Stomach (tissue), 9 donors: ENCODE data around the gene NDUFS5. TPM values are rescaled to one million over a fixed set of nuclear protein-coding genes. Genes with fewer than 3 reads are reported as not detected.
"Not testable (repeated sequence)": the region's sequence is repeated elsewhere in the genome, so short reads cannot be mapped to it uniquely, and the experiment has no call there.

ENCODE experiments used
- DNase-seq, 2 donors: peaks; one replicate each; pipeline versions ENCODE4 v3.0.0 to v3.0.0-alpha.2; 2013 to 2019
- H3K27ac ChIP-seq, 5 donors: fragments of 200-600 bp in 4 of 5; sonication (generic) in 4 of 5; one replicate each; pipeline ENCODE4 v1.5.1; 2013 to 2019; ENCODE audit warnings: mild to moderate bottlenecking in 1 of 5, moderate library complexity in 1 of 5
- H3K27me3 ChIP-seq, 3 donors: fragments of 200-600 bp; sonication (generic); one replicate each; pipeline ENCODE4 v1.5.1; 2017 to 2019; ENCODE audit warnings: mixed run types in 1 of 3
- H3K36me3 ChIP-seq, 4 donors: fragments of 200-600 bp; sonication (generic); 1 replicate in 3 of 4; 2 replicates in 1 of 4; pipeline ENCODE4 v1.5.1; 2016 to 2019
- H3K4me1 ChIP-seq, 4 donors: fragments of 200-600 bp; sonication (generic); one replicate each; pipeline ENCODE4 v1.5.1; 2016 to 2019
- H3K4me3 ChIP-seq, 4 donors: fragments of 200-600 bp; sonication (generic) in 3 of 4; one replicate each; pipeline ENCODE4 v1.5.1; 2016 to 2019; ENCODE audit warnings: mild to moderate bottlenecking in 1 of 4
- H3K9me3 ChIP-seq, 4 donors: fragments of 200-600 bp; sonication (generic); one replicate each; pipeline ENCODE4 v1.5.1; 2016 to 2019
- EP300 ChIP-seq: sonication (generic); formaldehyde crosslinking; IDR thresholded peaks from one replicate; pipeline ENCODE4 v1.6.1; 2017; ENCODE audit warnings: antibody characterized with exemption
- POLR2A ChIP-seq, 4 donors: fragments of 450-650 bp; IDR thresholded peaks; one replicate each; pipeline ENCODE4 v1.6.1; 2016; ENCODE audit warnings: antibody characterized with exemption in 4 of 4, control low read depth in 2 of 4, mild to moderate bottlenecking in 1 of 4, moderate library complexity in 1 of 4
- POLR2AphosphoS5 ChIP-seq, 3 donors: sonication (generic); formaldehyde crosslinking; IDR thresholded peaks; one replicate each; pipeline ENCODE4 v1.6.1; 2016; ENCODE audit warnings: antibody characterized with exemption in 3 of 3
- WGBS, 5 donors: extraction: QIAGEN DNeasy Blood & Tissue Kit in 3 of 5; methylation state at CpG; one replicate each; pipeline versions ENCODE4 v1.1.5 to v1.1.7; 2013 to 2018; 5-methylcytosine and 5-hydroxymethylcytosine counted together
- intact Hi-C: fragments of 100-400 bp; cut with DNase I; formaldehyde crosslinking; loops from one replicate; pipeline ENCODE4 v1.15.1; 2023; ENCODE audit warnings: low total_unique reads
- polyA plus RNA-seq, 3 donors: library from polyadenylated mRNA; stranded (reverse); fragments of 200-250 nt; gene quantifications; one replicate each; pipeline ENCODE4 v1.2.3, GENCODE V29; 2013
- total RNA-seq, 5 donors: library from RNA; depleted of rRNA; stranded (reverse); fragments of >200 nt; gene quantifications; one replicate each; pipeline versions ENCODE4 v1.1.0 to v1.2.3, GENCODE V29; 2014 to 2016
- TF ChIP-seq, protein P1 (sequence below), 7 experiments: fragments of 450-650 bp in 4 of 7; fragments of 200-600 bp in 3 of 7; sonication (generic) in 3 of 7; IDR thresholded peaks; one replicate each; pipeline ENCODE4 v1.5.1; 2016 to 2019; ENCODE audit warnings: antibody characterized with exemption in 7 of 7, control low read depth in 2 of 7, mild to moderate bottlenecking in 1 of 7
- donor health status: healthy with polysubstance abuse.
- donor health status: Bipolar disorder and iron deficiency.
- donor health status: healthy.

Gene NDUFS5
- total and polyA plus RNA-seq, 8 donors: 104 to 829 (median 330) TPM

DNA sequence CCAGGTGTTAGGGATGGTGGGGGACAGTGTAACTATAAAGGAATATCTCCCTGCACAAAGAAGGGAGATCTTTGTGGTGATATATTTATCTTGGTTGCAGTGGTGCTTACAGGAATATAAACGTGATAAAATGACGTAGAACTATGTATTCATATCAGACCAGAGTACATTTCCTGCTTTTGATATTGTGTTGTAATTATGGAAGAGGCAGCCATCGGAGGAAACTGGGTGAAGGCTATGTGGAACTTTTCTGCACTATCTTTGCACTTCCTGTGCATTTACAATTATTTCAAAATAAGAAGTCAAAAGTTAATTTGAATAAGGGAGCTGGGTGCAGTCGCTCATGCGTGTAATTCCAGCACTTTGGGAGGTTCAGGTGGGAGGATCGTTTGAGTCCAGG, 37.6 kb downstream of the NDUFS5 start:
- Histone ChIP-seq H3K9me3 (no peaks in the 10 kb centered on the region), H3K27me3 (no peaks in the 10 kb centered on the region), H3K4me3 (no peak overlapping the region), H3K27ac (no peak overlapping the region), H3K4me1 (peaks cover 0 to 9% (median 0%) of the 10 kb centered on the region in 4 donors), H3K36me3 (no peaks in the 10 kb centered on the region)
- intact Hi-C loops: no loop called here
- DNase-seq: no peak
- 49 to 55% (median 53%) methylated on average over 6 of the region's 6 CpGs for WGBS, 5 donors
- TF ChIP-seq POLR2A (IDR thresholded peaks at IDR 0.05): no peak
- TF ChIP-seq, protein P1, sequence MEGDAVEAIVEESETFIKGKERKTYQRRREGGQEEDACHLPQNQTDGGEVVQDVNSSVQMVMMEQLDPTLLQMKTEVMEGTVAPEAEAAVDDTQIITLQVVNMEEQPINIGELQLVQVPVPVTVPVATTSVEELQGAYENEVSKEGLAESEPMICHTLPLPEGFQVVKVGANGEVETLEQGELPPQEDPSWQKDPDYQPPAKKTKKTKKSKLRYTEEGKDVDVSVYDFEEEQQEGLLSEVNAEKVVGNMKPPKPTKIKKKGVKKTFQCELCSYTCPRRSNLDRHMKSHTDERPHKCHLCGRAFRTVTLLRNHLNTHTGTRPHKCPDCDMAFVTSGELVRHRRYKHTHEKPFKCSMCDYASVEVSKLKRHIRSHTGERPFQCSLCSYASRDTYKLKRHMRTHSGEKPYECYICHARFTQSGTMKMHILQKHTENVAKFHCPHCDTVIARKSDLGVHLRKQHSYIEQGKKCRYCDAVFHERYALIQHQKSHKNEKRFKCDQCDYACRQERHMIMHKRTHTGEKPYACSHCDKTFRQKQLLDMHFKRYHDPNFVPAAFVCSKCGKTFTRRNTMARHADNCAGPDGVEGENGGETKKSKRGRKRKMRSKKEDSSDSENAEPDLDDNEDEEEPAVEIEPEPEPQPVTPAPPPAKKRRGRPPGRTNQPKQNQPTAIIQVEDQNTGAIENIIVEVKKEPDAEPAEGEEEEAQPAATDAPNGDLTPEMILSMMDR (IDR thresholded peaks at IDR 0.05): no peak
- no peak for TF ChIP-seq EP300
- TF ChIP-seq POLR2AphosphoS5 (IDR thresholded peaks at IDR 0.05): no peak

DNA sequence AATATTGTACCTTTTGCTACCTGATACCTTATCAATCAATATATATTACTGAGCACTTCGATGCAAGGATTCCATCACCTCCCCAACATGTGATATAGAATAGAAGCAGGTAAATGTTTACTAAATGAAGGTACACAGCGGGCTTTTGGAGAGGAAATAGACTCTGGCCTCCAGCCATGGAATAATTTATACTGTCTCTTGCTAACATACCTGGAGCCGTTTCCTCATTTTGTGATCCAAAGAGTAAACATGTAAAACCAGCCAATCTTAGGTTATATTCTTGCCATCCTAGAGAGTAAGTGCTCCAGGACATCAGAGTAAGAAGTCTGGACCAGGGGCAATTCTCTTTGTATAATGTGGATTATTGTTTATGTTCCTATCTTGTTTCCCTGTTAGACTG, 39.4 kb downstream of the NDUFS5 start:
- no peak for TF ChIP-seq EP300
- TF ChIP-seq POLR2AphosphoS5 (IDR thresholded peaks at IDR 0.05): no peak
- no peak for TF ChIP-seq POLR2A (IDR thresholded peaks at IDR 0.05)
- TF ChIP-seq, protein P1 (IDR thresholded peaks at IDR 0.05): no peak
- Histone ChIP-seq H3K27ac (no peak overlapping the region), H3K27me3 (no peaks in the 10 kb centered on the region), H3K4me1 (peaks cover 0 to 9% (median 0%) of the 10 kb centered on the region in 4 donors), H3K4me3 (no peak overlapping the region), H3K9me3 (no peaks in the 10 kb centered on the region), H3K36me3 (no peaks in the 10 kb centered on the region)
- no peak for DNase-seq
- intact Hi-C loops: no loop called here
- WGBS, 5 donors: 17 to 48% (median 31%) methylated on average over 3 of the region's 3 CpGs

GRCh38 chr1:39068227-39068626, 42.1 kb downstream of the NDUFS5 start:
- DNase-seq, intact Hi-C loops, H3K4me1 ChIP-seq, H3K27ac ChIP-seq, H3K9me3 ChIP-seq, H3K36me3 ChIP-seq, H3K27me3 ChIP-seq, H3K4me3 ChIP-seq: not testable (repeated sequence)
- whole genome bisulfite sequencing, 5 donors: 96 to 100% (median 98%) methylated on average over 7 of the region's 7 CpGs

DNA sequence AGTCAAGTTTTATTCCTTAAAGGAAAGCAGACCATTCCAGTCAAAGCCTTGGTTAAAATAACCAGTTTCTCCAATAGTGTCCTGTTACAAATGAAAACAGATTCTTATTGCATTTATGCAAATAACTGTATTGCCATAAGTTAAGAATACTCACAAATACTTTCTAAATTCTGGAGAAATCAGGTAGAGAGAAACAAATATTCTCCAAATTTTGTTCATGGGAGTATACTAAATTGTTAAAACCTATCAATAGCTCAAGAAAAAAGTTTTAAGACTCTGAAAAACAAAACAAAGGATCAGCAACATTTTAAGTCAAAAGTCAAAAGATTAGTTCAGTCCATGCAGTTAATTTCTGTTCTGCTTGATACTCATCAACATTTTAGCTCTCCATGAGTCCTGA, 45.4 kb downstream of the NDUFS5 start:
- H3K36me3 ChIP-seq, intact Hi-C loops, H3K27me3 ChIP-seq: not testable (repeated sequence)

DNA sequence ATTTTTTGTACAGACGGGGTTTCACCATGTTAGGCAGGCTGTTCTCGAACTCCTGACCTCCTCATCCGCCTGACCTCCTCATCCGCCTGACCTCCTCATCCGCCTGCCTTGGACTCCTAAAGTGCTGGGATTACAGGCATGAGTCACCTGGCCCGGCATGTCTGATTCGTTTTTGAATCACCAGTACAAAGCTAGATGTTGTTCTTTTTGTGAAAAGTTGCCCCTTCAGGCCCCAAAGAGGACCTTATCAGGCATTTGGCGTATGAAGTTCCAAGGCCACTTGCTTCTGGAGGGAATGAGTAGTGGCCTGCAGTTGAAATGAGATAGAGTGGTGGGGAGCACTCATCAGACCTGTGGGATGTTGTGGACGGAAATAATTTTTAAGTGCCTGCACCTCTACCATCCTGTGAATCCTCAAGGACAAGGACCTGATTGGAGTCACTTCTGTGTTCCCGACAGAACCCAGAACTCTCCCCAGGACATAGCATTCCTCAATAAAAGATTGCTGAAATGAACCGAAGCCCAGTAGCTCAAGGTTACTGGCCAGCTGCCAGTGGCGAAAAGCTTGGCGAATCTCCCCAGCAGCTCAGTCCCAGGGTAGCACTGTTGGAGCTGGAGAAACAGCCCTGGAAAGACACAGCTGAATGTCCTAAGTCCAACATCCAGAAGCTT, 50.1 kb downstream of the NDUFS5 start:
- TF ChIP-seq EP300: no peak
- TF ChIP-seq, protein P1 (IDR thresholded peaks at IDR 0.05): no peak
- TF ChIP-seq POLR2AphosphoS5 (IDR thresholded peaks at IDR 0.05): no peak
- TF ChIP-seq POLR2A (IDR thresholded peaks at IDR 0.05): no peak
- no peaks in the 10 kb centered on the region for H3K36me3 ChIP-seq
- peaks cover 6 to 18% (median 14%) of the 10 kb centered on the region in 4 donors for H3K4me1 ChIP-seq
- H3K27me3 ChIP-seq: peaks cover 0 to 14% (median 8%) of the 10 kb centered on the region in 3 donors
- DNase-seq: peak; percentile 68 to 69
- no peak overlapping the region for H3K4me3 ChIP-seq
- intact Hi-C loops: no loop called here
- H3K27ac ChIP-seq: peak overlapping the region in 4 of 5 donors; percentile 49 to 73 (median 62)
- no peaks in the 10 kb centered on the region for H3K9me3 ChIP-seq
- 50 to 57% (median 55%) methylated on average over 13 of the region's 13 CpGs for WGBS, 5 donors

More for the DNA sequence above, 45.4 kb downstream of the NDUFS5 start:
- not testable (repeated sequence) for DNase-seq, H3K9me3 ChIP-seq, H3K4me1 ChIP-seq, H3K4me3 ChIP-seq, H3K27ac ChIP-seq
